Measurements from ENCODE around the gene NAV2.

DNA sequence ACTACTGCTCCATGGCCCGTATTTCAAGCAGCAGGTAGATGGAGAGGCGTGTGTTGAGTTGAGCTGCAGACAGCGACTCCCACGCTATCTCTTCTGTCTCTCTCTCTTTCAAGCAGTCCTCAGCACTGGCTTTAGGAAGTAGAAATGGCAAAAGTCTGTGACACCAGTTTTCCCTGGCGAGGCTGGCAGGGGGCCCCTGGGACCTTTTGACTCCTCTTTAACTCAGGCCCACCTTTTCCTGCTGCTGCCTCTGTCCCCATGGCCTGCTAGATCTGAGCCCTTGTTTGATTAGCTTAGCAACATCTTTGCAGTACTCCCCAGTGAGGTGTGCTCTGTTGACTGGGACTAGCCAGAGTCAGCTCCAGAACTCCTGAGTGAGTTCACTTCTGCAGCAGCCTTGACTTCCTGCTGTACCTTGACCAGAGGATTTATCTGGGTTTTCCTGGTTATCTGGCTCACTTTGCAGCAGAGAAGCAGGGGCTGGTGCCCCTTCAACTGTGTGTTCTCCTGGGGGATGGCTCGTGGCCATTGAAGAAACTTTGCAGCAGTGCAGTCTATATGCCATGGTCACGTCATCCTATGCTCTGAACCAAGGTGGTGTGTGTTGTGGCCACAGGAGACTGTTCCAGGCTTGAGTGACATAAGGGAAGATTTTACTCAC is 263.8 kb downstream of the NAV2 start:
- TF ChIP-seq, protein P1, sequence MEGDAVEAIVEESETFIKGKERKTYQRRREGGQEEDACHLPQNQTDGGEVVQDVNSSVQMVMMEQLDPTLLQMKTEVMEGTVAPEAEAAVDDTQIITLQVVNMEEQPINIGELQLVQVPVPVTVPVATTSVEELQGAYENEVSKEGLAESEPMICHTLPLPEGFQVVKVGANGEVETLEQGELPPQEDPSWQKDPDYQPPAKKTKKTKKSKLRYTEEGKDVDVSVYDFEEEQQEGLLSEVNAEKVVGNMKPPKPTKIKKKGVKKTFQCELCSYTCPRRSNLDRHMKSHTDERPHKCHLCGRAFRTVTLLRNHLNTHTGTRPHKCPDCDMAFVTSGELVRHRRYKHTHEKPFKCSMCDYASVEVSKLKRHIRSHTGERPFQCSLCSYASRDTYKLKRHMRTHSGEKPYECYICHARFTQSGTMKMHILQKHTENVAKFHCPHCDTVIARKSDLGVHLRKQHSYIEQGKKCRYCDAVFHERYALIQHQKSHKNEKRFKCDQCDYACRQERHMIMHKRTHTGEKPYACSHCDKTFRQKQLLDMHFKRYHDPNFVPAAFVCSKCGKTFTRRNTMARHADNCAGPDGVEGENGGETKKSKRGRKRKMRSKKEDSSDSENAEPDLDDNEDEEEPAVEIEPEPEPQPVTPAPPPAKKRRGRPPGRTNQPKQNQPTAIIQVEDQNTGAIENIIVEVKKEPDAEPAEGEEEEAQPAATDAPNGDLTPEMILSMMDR (conservative IDR thresholded peaks at IDR 0.05) = no peak
- no peak for TF ChIP-seq EZH2 (IDR thresholded peaks at IDR 0.05; ENCODE audit: low read depth)

Data from PC-9 (cell line).